NCI-H2107 treated with DMSO at 0.1 percent for 48 hours (cell line): ENCODE results near the gene DACH1.

Experiments used
- DNase-seq: peaks from one replicate; lab custom pipeline; 2025; ENCODE audit not compliant: unreplicated experiment; lab: John Stamatoyannopoulos, UW

DACH1 gene

GRCh38 chr13:71503781-71504180, 363.2 kb downstream of the DACH1 start:
- DNase-seq: no peak

- no peak for DNase-seq
Measured at GRCh38 chr13:71499944-71500514, 367.0 kb downstream of the DACH1 start.

GRCh38 chr13:71499235-71499634, 367.8 kb downstream of the DACH1 start:
- no peak for DNase-seq

- no peak for DNase-seq
Measured at GRCh38 chr13:71493189-71493588, 373.8 kb downstream of the DACH1 start.

- DNase-seq: no peak
Measured at GRCh38 chr13:71492346-71492871, 374.6 kb downstream of the DACH1 start.

GRCh38 chr13:71491010-71491409, 376.0 kb downstream of the DACH1 start:
- no peak for DNase-seq

- DNase-seq: no peak
Measured at GRCh38 chr13:71489041-71489440, 378.0 kb downstream of the DACH1 start.

- DNase-seq: no peak
Measured at GRCh38 chr13:71488201-71488600, 378.8 kb downstream of the DACH1 start.

GRCh38 chr13:71485913-71486312, 381.1 kb downstream of the DACH1 start:
- no peak for DNase-seq

- DNase-seq: no peak
Measured at GRCh38 chr13:71483733-71484132, 383.3 kb downstream of the DACH1 start.

- DNase-seq: no peak
Measured at GRCh38 chr13:71481501-71481900, 385.5 kb downstream of the DACH1 start.

GRCh38 chr13:71481046-71481445, 386.0 kb downstream of the DACH1 start:
- no peak for DNase-seq

- DNase-seq: no peak
Measured at GRCh38 chr13:71477735-71478134, 389.3 kb downstream of the DACH1 start.

GRCh38 chr13:71474936-71475335, 392.1 kb downstream of the DACH1 start:
- DNase-seq: no peak

- no peak for DNase-seq
Measured at GRCh38 chr13:71469626-71470025, 397.4 kb downstream of the DACH1 start.

GRCh38 chr13:71464686-71465085, 402.3 kb downstream of the DACH1 start:
- no peak for DNase-seq

- DNase-seq: no peak
Measured at GRCh38 chr13:71461892-71462291, 405.1 kb downstream of the DACH1 start.

GRCh38 chr13:71460211-71460610, 406.8 kb downstream of the DACH1 start:
- DNase-seq: no peak

- no peak for DNase-seq
Measured at GRCh38 chr13:71459708-71460107, 407.3 kb downstream of the DACH1 start.

GRCh38 chr13:71457645-71458044, 409.4 kb downstream of the DACH1 start:
- no peak for DNase-seq

- no peak for DNase-seq
Measured at GRCh38 chr13:71456136-71456535, 410.9 kb downstream of the DACH1 start.

- no peak for DNase-seq
Measured at GRCh38 chr13:71454509-71454908, 412.5 kb downstream of the DACH1 start.

GRCh38 chr13:71448080-71448630, 418.8 kb downstream of the DACH1 start:
- no peak for DNase-seq
